Stimulated activated naive B cell treated with anti-CD40 and anti-IgM and Interleukin-4, amounts not matched to agents 10 μg/mL and 1 μg/mL and 100 μg/mL, for 72 hours (primary cell): ENCODE results near the gene NFIA.

ENCODE experiments used
- ATAC-seq, 2 donors: fragments of 150-1000 bp; cut with Tn5 transposase; replicated peaks; 2 replicates each; pipeline ENCODE4 v1.10.0; 2021; ENCODE audit warnings: moderate library complexity in 1 of 2
- DNase-seq: peaks from one replicate; pipeline ENCODE4 v3.0.0; 2021
- H3K27ac Mint-ChIP-seq: one replicate; pipeline ENCODE4 v1.8.0; 2022; ENCODE audit warnings: mild to moderate bottlenecking, mixed read lengths
- H3K27me3 Mint-ChIP-seq, 2 donors: one replicate each; pipeline ENCODE4 v1.8.0; 2022; ENCODE audit warnings: mixed read lengths in 2 of 2
- H3K36me3 Mint-ChIP-seq, 2 donors: one replicate each; pipeline ENCODE4 v1.8.0; 2022; ENCODE audit warnings: mixed read lengths in 2 of 2, mild to moderate bottlenecking in 1 of 2
- H3K4me1 Mint-ChIP-seq, 2 donors: one replicate each; pipeline ENCODE4 v1.8.0; 2022; ENCODE audit warnings: mixed read lengths in 2 of 2, mild to moderate bottlenecking in 1 of 2
- H3K4me3 Mint-ChIP-seq, 2 donors: one replicate each; pipeline ENCODE4 v1.8.0; 2022; ENCODE audit warnings: mild to moderate bottlenecking in 2 of 2, mixed read lengths in 2 of 2, moderate library complexity in 1 of 2
- H3K9me3 Mint-ChIP-seq, 2 donors: one replicate each; pipeline ENCODE4 v1.8.0; 2022; ENCODE audit warnings: mixed read lengths in 2 of 2, mild to moderate bottlenecking in 1 of 2

Gene NFIA

DNA sequence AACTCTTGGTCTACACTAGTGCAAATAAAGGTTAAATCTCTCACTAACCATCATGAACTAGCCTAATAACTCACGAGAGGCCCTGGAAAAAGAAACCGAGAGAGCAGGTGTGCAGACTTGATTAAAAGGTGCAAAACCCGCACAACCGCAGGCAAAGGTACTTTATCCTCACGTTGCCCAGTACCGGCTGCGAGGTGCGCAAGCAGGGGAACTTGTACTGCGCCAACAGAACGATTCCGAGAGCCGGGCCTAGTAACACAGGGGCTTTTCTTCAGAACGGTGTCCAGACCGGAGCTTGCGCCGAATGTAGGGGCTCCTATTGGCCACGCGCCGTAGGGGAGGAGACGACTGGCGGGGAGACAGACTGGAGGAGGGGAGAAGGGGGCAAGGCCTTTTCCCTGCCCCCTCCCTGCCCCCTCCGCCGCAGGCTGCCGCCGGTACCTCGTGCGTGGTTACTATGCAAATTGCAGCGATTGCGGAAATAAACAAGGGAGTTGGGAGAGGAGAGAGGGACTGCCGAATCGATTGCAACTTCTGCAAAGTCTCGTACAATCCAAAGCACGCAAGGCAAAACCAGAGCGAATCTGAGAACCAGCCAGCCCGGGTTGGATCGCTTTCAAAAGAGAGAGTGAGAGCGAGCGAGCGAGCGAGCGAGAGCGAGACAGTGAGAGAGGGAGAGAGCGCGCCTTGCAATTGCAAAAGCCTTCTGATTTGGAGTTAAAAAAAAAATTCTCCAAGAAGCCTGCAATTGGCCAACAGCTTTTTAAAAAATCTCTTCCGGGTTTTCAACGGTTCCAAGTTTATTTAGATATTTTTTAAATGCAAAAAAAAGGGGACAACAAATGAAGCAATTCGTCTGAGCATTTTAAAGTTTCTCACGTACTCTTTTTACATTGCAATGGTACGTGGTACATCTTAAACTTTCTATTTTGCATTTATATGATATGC is 5.4 kb upstream of the NFIA start:
- DNase-seq, result peak; percentile 80
- Mint-ChIP-seq H3K27me3 (peaks cover 25 to 33% of the 10 kb centered on the region in 2 donors), H3K9me3 (no peaks in the 10 kb centered on the region), H3K36me3 (no peaks in the 10 kb centered on the region), H3K4me1 (peaks cover 14 to 39% of the 10 kb centered on the region in 2 donors), H3K4me3 (peak overlapping the region; percentile 90 to 91), H3K27ac (peak overlapping the region; percentile 90)
- ATAC-seq, result peak; percentile 84 to 86

DNA sequence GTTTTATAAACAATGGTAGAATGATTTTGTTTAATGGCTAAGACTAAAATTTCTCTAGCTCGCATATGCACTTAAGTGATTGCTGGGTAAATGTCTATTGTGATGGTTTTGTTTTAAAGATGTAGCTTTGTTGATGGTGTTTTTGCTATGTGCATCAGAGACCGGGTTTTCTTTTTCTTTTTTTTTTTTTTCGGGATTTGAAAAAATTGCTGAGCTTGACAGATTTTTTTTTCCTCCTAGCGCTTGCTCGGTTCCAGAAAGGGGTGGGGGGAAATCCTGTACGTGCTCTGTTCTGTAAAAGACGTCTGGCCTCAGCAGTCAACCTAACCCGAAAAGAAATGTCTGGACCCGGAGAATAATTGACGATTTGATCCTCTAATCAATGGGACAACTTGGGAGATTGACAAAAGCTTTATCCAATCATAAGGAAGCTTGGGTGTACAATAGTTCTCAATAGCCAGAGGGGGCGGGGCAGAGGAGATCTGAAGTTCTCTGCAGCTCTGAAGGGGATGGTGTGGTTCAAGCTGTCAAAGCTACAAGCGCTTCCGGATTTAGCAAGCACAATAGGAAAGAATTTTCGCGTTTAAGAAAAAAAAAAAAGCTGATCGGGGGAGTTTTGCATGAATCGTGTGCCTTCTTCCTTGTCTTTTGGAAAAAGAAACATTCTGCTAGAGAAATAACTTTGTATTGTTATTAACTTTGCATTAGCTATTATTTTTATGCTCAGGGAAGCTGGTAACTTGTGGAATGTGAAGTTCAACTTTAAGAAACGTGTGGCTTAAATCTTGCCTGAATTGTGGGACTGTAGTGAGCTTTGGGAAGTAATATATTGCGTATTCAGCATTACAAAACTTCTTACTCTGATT is 4.5 kb upstream of the NFIA start:
- H3K27me3 Mint-ChIP-seq, result peaks cover 29 to 33% of the 10 kb centered on the region in 2 donors
- no peaks in the 10 kb centered on the region for H3K36me3 Mint-ChIP-seq

DNA sequence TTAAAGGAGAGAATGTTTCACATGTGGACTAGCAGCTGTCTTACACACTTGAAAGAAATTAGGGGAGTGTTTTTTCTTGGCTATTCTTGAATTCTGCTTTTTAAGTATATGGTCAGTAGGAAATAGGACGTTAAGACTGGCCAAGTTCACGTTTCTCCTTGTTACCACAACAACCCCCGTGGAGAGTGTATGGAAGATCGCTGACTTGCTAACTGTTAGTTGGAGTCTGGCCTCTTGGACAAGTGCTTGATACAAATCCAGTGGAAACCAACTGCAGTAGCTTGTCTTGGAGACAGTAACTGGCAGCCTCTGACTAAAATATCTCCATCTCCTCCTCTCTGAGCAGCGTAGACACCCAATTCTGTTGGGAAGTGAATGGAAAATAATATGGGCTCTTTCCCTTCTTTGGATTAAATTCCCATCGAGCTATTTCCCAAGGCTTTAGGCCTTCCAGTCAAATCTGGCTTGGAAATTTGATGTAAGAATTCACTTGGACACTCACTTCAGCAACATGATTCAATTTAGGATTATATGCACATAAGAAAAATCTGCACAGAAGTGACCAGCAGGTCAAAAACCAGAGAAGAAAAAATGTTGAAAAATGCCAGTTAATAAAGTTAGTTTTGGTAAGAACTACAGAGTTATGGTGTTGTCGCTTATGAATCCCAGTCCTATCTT is 3.6 kb upstream of the NFIA start:
- Mint-ChIP-seq H3K4me1 (peaks cover 18 to 39% of the 10 kb centered on the region in 2 donors), H3K4me3 (no peak overlapping the region), H3K36me3 (no peaks in the 10 kb centered on the region), H3K9me3 (no peaks in the 10 kb centered on the region), H3K27me3 (peaks cover 31 to 36% of the 10 kb centered on the region in 2 donors), H3K27ac (no peak overlapping the region)
- ATAC-seq (no peak), DNase-seq (no peak)

More for the DNA sequence above, 4.5 kb upstream of the NFIA start:
- Mint-ChIP-seq H3K4me1 (peaks cover 16 to 39% of the 10 kb centered on the region in 2 donors), H3K9me3 (no peaks in the 10 kb centered on the region), H3K4me3 (peak overlapping the region; percentile 90 to 91), H3K27ac (peak overlapping the region; percentile 90)
- ATAC-seq (peak; percentile 74 to 76), DNase-seq (peak; percentile 83)

GRCh38 chr1:61079296-61079897 is 3.0 kb upstream of the NFIA start:
- Mint-ChIP-seq H3K4me1 (peaks cover 18 to 39% of the 10 kb centered on the region in 2 donors), H3K36me3 (no peaks in the 10 kb centered on the region), H3K4me3 (no peak overlapping the region), H3K27ac (no peak overlapping the region), H3K27me3 (peaks cover 38 to 42% of the 10 kb centered on the region in 2 donors), H3K9me3 (no peaks in the 10 kb centered on the region)
- ATAC-seq, result no peak
- DNase-seq, result no peak

- ATAC-seq, result no peak
- Mint-ChIP-seq H3K36me3 (no peaks in the 10 kb centered on the region), H3K4me1 (peaks cover 18 to 39% of the 10 kb centered on the region in 2 donors), H3K9me3 (no peaks in the 10 kb centered on the region), H3K4me3 (peak overlapping the region in 1 of 2 donors; percentile 68), H3K27me3 (peaks cover 40 to 42% of the 10 kb centered on the region in 2 donors), H3K27ac (peak overlapping the region; percentile 11)
- DNase-seq, result no peak
These were observed 2.4 kb upstream of the NFIA start for GRCh38 chr1:61079898-61080336.

DNA sequence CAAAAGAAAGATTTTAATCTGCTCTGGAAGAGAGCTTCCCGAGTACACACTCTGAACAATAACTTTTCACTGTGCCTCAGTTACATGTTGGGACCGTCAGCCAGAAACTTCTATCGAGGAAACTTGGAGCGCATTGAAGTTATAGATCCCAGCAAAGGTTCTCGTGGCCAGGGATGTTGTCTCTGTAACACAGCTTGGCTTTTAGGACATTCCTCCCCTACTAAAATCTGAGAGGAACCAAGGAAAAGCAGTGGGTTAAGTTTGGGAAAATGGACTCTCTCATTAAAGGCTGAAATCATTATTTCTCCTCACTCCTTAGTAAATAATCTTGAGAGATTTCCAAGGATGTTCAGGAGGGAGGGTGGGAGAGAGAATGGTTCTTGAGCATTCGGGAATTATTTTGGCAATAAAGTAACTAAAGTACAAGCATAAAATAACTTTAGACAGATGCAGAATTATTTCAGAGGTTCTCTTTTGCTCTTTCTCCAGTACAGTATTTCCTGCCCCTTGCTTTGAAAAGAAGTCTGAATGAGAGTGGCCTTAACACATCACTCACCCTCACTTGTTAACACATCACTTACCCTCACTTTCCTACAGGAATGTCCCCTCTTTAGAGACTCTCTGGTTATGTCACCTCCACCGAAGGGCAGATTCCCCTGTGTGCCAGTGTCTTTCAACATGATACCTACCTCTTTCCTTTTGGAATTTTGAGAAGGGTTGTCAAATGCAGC is 1.8 kb upstream of the NFIA start:
- ATAC-seq (no peak), DNase-seq (no peak)
- Mint-ChIP-seq H3K4me3 (peak overlapping the region in 1 of 2 donors; percentile 30), H3K27me3 (peaks cover 40 to 42% of the 10 kb centered on the region in 2 donors), H3K4me1 (peaks cover 18 to 39% of the 10 kb centered on the region in 2 donors), H3K36me3 (no peaks in the 10 kb centered on the region), H3K27ac (peak overlapping the region; percentile 5), H3K9me3 (no peaks in the 10 kb centered on the region)

- H3K9me3 Mint-ChIP-seq, result no peaks in the 10 kb centered on the region
- peaks cover 18 to 38% of the 10 kb centered on the region in 2 donors for H3K4me1 Mint-ChIP-seq
- H3K36me3 Mint-ChIP-seq, result no peaks in the 10 kb centered on the region
- H3K27me3 Mint-ChIP-seq, result peaks cover 40 to 42% of the 10 kb centered on the region in 2 donors
- DNase-seq (no peak), ATAC-seq (no peak)
- peak overlapping the region; percentile 79 for H3K27ac Mint-ChIP-seq
- peak overlapping the region; percentile 76 for H3K4me3 Mint-ChIP-seq
These were observed 1.1 kb upstream of the NFIA start for GRCh38 chr1:61081144-61081685.

GRCh38 chr1:61081686-61082310 is 563 bp upstream of the NFIA start:
- Mint-ChIP-seq H3K36me3 (no peaks in the 10 kb centered on the region), H3K4me1 (peaks cover 16 to 32% of the 10 kb centered on the region in 2 donors), H3K27ac (peak overlapping the region; percentile 79), H3K4me3 (peak overlapping the region; percentile 76), H3K9me3 (no peaks in the 10 kb centered on the region), H3K27me3 (peaks cover 40 to 42% of the 10 kb centered on the region in 2 donors)
- no peak for DNase-seq
- peak in 1 of 2 donors; percentile 4 for ATAC-seq

GRCh38 chr1:61083013-61083806 is 849 bp downstream of the NFIA start:
- H3K27ac Mint-ChIP-seq, result peak overlapping the region; percentile 31
- H3K27me3 Mint-ChIP-seq, result peaks cover 42 to 44% of the 10 kb centered on the region in 2 donors
- no peaks in the 10 kb centered on the region for H3K36me3 Mint-ChIP-seq
- H3K9me3 Mint-ChIP-seq, result no peaks in the 10 kb centered on the region
- ATAC-seq, result peak; percentile 22 to 47
- H3K4me1 Mint-ChIP-seq, result peaks cover 10 to 21% of the 10 kb centered on the region in 2 donors
- no peak for DNase-seq
- peak overlapping the region; percentile 86 to 88 for H3K4me3 Mint-ChIP-seq

DNA sequence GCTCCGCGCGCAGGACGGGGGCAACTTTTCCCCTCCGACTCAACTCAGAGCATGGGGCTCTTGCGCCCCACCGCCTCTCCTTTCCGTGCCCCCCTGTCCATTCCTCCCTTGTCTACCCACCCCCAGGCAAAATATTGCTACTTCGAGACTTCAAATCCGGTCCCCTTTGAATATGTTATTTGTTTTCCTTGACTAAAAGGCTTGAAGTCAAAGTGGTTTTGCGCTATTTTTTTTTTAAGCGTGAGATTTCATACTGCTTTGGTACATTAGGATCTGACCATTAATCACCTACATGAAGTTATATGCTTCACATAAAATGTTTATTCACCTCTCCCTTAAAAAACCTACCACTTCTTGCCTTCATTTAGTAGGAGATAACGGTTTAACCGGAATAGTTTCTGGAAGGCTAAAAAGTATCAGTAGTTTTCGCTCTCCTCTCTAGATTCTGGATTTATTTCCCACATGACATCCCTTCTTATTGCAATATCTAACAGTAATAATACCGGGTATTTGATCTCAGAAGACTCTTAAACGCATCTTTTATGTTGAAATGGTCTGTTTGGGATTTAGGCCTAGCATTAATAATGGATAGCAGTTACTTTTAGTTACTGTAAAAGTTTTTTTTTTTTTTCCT is 1.6 kb downstream of the NFIA start:
- no peak for DNase-seq
- Mint-ChIP-seq H3K4me3 (peak overlapping the region; percentile 82 to 86), H3K27ac (peak overlapping the region; percentile 27), H3K9me3 (no peaks in the 10 kb centered on the region), H3K36me3 (peaks cover 0 to 2% of the 10 kb centered on the region in 2 donors), H3K27me3 (peaks cover 37 to 43% of the 10 kb centered on the region in 2 donors), H3K4me1 (peaks cover 10 to 15% of the 10 kb centered on the region in 2 donors)
- ATAC-seq, result no peak

GRCh38 chr1:61084491-61085031 is 2.2 kb downstream of the NFIA start:
- no peak for DNase-seq
- H3K4me3 Mint-ChIP-seq, result peak overlapping the region in 1 of 2 donors; percentile 86
- peaks cover 0 to 2% of the 10 kb centered on the region in 2 donors for H3K36me3 Mint-ChIP-seq
- no peak overlapping the region for H3K27ac Mint-ChIP-seq
- H3K9me3 Mint-ChIP-seq, result no peaks in the 10 kb centered on the region
- peaks cover 10 to 13% of the 10 kb centered on the region in 2 donors for H3K4me1 Mint-ChIP-seq
- no peak for ATAC-seq
- peaks cover 31 to 38% of the 10 kb centered on the region in 2 donors for H3K27me3 Mint-ChIP-seq
